Measurements from ENCODE around the gene SHMT1.
"Not testable (repeated sequence)": the region's sequence is repeated elsewhere in the genome, so short reads cannot be mapped to it uniquely, and the experiment has no call there.

Gene SHMT1

DNA sequence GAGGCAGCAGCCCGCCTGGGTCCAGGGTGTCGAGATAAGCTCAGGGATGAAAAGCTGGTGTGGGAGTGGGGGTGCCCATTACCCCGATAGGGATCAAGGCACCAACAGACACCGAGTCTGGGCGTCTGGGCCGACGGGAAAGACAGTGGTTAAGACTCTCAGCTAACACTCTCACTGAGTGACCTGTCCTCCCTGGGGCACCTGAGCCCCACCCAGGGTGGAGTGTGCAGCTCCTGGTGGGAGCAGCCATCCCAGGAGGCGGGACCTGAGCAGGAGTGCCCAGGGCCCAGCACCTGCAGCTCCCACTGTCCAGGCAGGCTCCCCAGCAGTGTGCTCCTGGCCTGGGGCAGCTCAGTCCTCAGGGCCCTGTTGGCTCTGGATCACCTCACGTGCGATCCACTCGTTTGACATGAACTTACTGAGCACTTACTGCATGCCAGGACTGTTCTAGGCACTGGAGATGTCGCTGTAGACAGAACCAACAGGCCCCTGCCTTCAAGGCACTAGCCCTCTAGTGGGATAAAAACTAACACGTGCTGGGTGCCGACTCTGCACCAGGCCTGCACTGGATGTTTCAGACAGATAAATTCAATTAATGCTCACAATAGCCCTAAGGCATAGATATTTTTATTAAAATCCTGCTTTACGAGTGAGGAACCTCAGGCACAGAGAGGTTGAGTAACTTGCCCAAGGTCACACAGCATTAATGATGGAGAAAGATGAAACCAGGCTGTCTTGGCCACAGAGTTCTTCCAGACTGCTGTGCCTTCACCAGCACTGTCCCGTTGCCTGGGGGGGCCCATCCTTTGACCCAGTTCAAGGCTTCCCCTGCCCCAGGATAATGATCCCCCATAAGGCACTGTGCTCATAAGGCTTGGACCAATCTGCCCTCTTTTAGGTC, 16.1 kb upstream of the SHMT1 start:
- TF ChIP-seq CTCF (IDR thresholded peaks at IDR 0.05; ENCODE audit: insufficient read depth, low read length, poor library complexity, severe bottlenecking): no peak
- Histone ChIP-seq H3K4me3 (replicated peaks; ENCODE audit: low read depth, low read length) (no peak overlapping the region), H3K27me3 (replicated peaks; ENCODE audit: control insufficient read depth, insufficient read depth, low read length) (no peaks in the 10 kb centered on the region; the same call in 1 of the 2 replicates), H3K36me3 (ENCODE audit: control insufficient read depth, insufficient read depth, low read length) (no peaks in the 10 kb centered on the region)
- no peak for DNase-seq (ENCODE audit: extremely low read depth, insufficient read length)

GRCh38 chr17:18378614-18379013, 15.3 kb upstream of the SHMT1 start:
- H3K4me3 ChIP-seq (replicated peaks; ENCODE audit: low read depth, low read length); DNase-seq (ENCODE audit: extremely low read depth, insufficient read length); H3K36me3 ChIP-seq (ENCODE audit: control insufficient read depth, insufficient read depth, low read length); H3K27me3 ChIP-seq (replicated peaks; ENCODE audit: control insufficient read depth, insufficient read depth, low read length): not testable (repeated sequence)

- no peak for TF ChIP-seq CTCF (IDR thresholded peaks at IDR 0.05; ENCODE audit: insufficient read depth, low read length, poor library complexity, severe bottlenecking)
- DNase-seq (ENCODE audit: extremely low read depth, insufficient read length): no peak
- Histone ChIP-seq H3K27me3 (replicated peaks; ENCODE audit: control insufficient read depth, insufficient read depth, low read length) (no peaks in the 10 kb centered on the region; the same call in 1 of the 2 replicates), H3K36me3 (ENCODE audit: control insufficient read depth, insufficient read depth, low read length) (no peaks in the 10 kb centered on the region), H3K4me3 (replicated peaks; ENCODE audit: low read depth, low read length) (no peak overlapping the region)
Measured at GRCh38 chr17:18378205-18378505, 14.8 kb upstream of the SHMT1 start.

DNA sequence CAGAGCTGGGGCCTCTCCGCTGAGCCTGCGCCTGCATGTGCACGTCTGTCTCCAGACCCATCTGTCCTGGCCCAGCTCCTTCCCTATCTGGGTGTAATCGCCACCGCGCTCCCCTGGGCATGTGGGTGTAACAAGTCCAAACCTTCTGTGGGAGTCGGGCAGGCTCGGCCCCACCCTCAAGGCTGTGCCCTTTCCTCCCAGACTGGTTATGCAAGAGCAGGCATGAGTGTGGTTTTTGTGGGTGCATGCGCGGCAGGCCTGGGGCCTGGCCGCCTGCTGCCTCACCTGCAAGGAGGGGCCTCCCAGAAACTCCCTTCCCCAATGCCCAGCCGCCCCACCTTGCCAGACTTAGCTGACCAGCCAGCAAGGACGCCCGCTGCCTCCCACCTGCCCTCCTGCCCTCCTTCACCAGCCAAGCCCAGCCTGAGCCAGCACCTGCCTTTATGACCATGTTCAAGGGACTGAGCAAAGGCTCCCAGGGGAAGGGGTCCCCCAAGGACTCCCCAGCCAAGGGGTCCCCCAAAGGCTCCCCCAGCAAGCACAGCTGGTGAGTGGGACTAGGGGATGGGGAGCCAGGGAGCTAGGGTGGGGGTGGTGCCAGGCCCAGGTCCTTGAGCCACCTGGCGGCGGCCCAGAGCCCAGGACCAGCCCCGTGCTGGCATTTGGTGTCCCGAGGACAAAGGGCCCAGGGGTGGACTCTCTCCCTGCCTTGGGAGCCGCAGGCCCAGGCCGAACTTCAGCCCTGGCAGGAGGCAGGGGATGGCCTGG, 14.3 kb upstream of the SHMT1 start, which contains the start of gene EVPLL:
Gene EVPLL (plus strand): TSS at position 342 of the 768 bp plus-strand sequence. CDS start 3,160 bp downstream, outside the sequence.
- no peak for TF ChIP-seq CTCF (IDR thresholded peaks at IDR 0.05; ENCODE audit: insufficient read depth, low read length, poor library complexity, severe bottlenecking)
- DNase-seq (ENCODE audit: extremely low read depth, insufficient read length): peak; percentile 25
- H3K36me3 ChIP-seq (ENCODE audit: control insufficient read depth, insufficient read depth, low read length): no peaks in the 10 kb centered on the region
- no peak within 1 kb of the TSS for H3K4me3 ChIP-seq (replicated peaks; ENCODE audit: low read depth, low read length)
- no peaks in the 10 kb centered on the region; the same call in 1 of the 2 replicates for H3K27me3 ChIP-seq (replicated peaks; ENCODE audit: control insufficient read depth, insufficient read depth, low read length)

DNA sequence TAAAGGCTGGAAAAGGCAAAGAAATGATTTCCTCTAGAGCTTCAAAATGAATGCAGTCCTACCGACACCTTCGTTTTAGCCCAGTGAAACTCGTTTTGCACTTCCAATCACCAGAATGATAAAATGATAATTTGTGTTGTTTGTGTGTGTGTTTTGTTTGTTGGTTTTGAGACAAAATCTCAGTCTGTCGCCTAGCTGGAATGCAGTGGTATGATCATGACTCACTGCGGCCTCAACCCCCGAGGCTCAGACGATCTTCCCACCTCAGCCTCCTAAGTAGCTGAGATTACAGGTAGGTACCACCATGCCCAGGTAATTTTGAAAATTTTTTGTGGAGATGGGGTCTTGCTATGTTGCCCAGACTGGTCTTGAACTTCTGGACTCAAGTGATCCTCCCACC, 10.9 kb upstream of the SHMT1 start:
- Histone ChIP-seq H3K27me3 (replicated peaks; ENCODE audit: control insufficient read depth, insufficient read depth, low read length) (no peaks in the 10 kb centered on the region; the same call in 1 of the 2 replicates), H3K36me3 (ENCODE audit: control insufficient read depth, insufficient read depth, low read length) (no peaks in the 10 kb centered on the region), H3K4me3 (replicated peaks; ENCODE audit: low read depth, low read length) (no peak overlapping the region)
- TF ChIP-seq CTCF (IDR thresholded peaks at IDR 0.05; ENCODE audit: insufficient read depth, low read length, poor library complexity, severe bottlenecking): no peak
- no peak for DNase-seq (ENCODE audit: extremely low read depth, insufficient read length)

DNA sequence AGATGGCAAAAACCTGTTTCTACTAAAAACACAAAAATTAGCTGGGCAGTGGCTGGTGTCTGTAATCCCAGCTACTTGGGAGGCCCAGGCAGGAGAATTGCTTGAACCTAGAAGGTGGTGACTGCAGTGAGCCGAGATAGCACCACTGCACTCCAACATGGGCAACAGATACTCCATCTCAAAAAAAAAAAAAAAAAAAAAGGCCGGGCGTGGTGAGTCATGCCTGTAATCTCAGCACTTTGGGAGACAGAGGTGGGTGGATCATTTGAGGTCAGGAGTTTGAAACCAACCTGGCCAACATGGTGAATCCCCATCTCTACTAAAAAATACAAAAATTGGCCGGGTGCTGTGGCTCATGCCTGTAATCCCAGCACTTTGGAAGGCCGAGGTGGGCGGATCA, 9.8 kb upstream of the SHMT1 start:
- H3K27me3 ChIP-seq (replicated peaks; ENCODE audit: control insufficient read depth, insufficient read depth, low read length); H3K36me3 ChIP-seq (ENCODE audit: control insufficient read depth, insufficient read depth, low read length); H3K4me3 ChIP-seq (replicated peaks; ENCODE audit: low read depth, low read length); DNase-seq (ENCODE audit: extremely low read depth, insufficient read length): not testable (repeated sequence)

Measured in GM06990 (cell line).